ENCODE measurements around the gene DIS3L. TPM values are rescaled to one million over a fixed set of nuclear protein-coding genes. Genes with fewer than 3 reads are reported as not detected.

The DIS3L gene
- total RNA-seq, 1 donor from 2014 or later = 27.2 TPM

DNA sequence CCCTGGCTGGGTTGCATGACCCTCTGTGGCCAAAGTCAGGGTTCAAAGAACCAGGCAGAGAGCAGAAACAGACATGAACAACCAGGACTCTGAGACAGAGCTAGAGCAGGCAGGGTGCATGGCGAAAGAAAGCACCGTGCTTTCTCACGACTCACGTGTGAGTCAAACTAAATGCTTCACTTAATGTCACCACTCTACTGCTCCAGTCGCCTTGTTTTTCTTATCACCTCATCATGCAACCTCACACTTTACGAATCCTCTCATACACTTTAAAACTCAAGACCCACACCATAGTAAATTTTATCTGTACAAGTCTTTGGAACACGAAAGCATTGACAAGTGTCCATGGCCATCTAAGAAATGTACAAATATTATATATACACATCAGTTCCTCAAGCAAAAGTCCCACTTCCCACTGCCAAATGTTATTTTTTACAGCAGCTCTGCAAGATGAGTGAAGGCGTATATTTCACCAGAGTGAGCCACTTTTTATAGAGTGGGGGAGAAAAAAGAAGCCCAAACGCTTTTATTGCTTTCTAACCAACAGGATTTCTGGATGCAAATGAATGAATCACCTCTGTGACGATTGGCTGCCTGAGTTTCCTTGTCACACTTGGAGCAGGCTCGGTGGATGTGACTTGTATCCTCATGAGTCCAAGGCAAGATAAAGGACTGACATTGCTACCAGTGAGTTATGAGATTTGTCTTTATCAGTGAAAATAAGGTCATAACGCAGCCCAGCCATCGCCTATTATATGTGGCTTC is 23.9 kb upstream of the DIS3L start:
- Mint-ChIP-seq H3K27me3 (peaks cover 4% of the 10 kb centered on the region), H3K36me3 (ENCODE audit: low read depth) (no peaks in the 10 kb centered on the region), H3K9me3 (no peaks in the 10 kb centered on the region), H3K4me1 (peaks cover 5% of the 10 kb centered on the region), H3K27ac (no peak overlapping the region), H3K4me3 (no peak overlapping the region)
- CTCF ChIA-PET = no interaction called here
- ATAC-seq (ENCODE audit: low read depth) (no peak), DNase-seq (no peak)
- intact Hi-C loops (cut with micrococcal nuclease) = no loop called here
- no peak for TF ChIP-seq CTCF (IDR thresholded peaks at IDR 0.05)
- POLR2A ChIA-PET = no interaction called here

GRCh38 chr15:66270932-66271331 is 22.4 kb upstream of the DIS3L start:
- no peak for DNase-seq
- Mint-ChIP-seq H3K9me3 (no peaks in the 10 kb centered on the region), H3K27me3 (peaks cover 4% of the 10 kb centered on the region), H3K27ac (no peak overlapping the region), H3K4me3 (no peak overlapping the region), H3K4me1 (peaks cover 5% of the 10 kb centered on the region), H3K36me3 (ENCODE audit: low read depth) (no peaks in the 10 kb centered on the region)
- intact Hi-C loops (cut with micrococcal nuclease) = no loop called here
- TF ChIP-seq CTCF (IDR thresholded peaks at IDR 0.05) = no peak
- ATAC-seq (ENCODE audit: low read depth) = no peak
- ChIA-PET CTCF (no interaction called here), POLR2A (no interaction called here)

- ChIA-PET POLR2A (no interaction called here), CTCF (no interaction called here)
- intact Hi-C loops (cut with micrococcal nuclease) = no loop called here
- peaks cover 5% of the 10 kb centered on the region for H3K4me1 Mint-ChIP-seq
- H3K27me3 Mint-ChIP-seq = no peaks in the 10 kb centered on the region
- H3K36me3 Mint-ChIP-seq (ENCODE audit: low read depth) = no peaks in the 10 kb centered on the region
- H3K9me3 Mint-ChIP-seq = no peaks in the 10 kb centered on the region
- no peak for TF ChIP-seq CTCF (IDR thresholded peaks at IDR 0.05)
- ATAC-seq (ENCODE audit: low read depth) = no peak
- H3K27ac Mint-ChIP-seq = no peak overlapping the region
- no peak overlapping the region for H3K4me3 Mint-ChIP-seq
- no peak for DNase-seq
Observed at GRCh38 chr15:66275352-66275751, 18.0 kb upstream of the DIS3L start.

DNA sequence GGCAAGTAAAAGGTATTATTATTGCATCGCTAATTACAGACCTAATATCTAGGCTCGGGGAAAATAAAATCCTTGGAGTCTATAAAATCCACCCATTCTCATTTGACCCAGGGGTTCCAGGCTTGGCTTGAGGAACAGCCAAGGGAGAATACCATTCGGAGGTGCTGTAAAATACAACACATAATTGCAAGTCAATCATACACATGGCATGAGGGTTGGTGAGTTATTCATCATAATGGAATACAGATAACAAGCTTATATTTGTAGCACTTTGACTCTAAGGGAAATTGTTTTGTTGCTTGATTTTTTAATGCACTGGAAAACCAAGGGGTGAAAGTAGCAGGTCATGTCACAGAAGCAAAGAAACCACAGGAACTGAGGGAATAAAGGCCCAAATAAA is 16.8 kb upstream of the DIS3L start:
- intact Hi-C loops (cut with micrococcal nuclease) = no loop called here
- CTCF ChIA-PET = no interaction called here

DNA sequence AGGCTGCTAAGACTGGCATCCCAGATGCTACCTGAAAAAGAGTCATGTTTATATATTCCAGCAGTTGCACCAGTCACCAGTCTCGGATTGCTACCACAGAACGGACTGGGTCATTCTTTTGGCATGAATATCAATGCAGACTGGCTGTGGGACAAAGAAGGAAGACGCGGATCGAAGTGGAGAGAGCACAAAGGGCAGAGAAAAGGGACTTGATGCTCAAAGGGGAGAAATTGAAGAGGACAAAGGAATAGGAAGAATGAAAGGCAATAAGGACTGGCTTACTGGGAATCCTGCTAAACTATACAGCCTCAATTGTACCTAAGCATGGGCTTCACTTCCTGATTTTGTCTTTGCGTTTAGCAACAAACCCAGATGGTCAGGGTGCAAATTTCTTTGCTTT is 15.3 kb upstream of the DIS3L start:
- POLR2A ChIA-PET = no interaction called here

More for the DNA sequence above, 16.8 kb upstream of the DIS3L start:
- TF ChIP-seq CTCF (IDR thresholded peaks at IDR 0.05) = no peak
- DNase-seq = no peak
- H3K27ac Mint-ChIP-seq = no peak overlapping the region
- peaks cover 5% of the 10 kb centered on the region for H3K4me1 Mint-ChIP-seq
- no peak overlapping the region for H3K4me3 Mint-ChIP-seq
- H3K36me3 Mint-ChIP-seq (ENCODE audit: low read depth) = no peaks in the 10 kb centered on the region
- no peaks in the 10 kb centered on the region for H3K9me3 Mint-ChIP-seq
- ATAC-seq (ENCODE audit: low read depth) = no peak
- no peaks in the 10 kb centered on the region for H3K27me3 Mint-ChIP-seq
- POLR2A ChIA-PET = no interaction called here

More for the DNA sequence above, 15.3 kb upstream of the DIS3L start:
- ATAC-seq (ENCODE audit: low read depth) (no peak), DNase-seq (no peak)
- CTCF ChIA-PET = no interaction called here
- Mint-ChIP-seq H3K27ac (no peak overlapping the region), H3K27me3 (no peaks in the 10 kb centered on the region), H3K36me3 (ENCODE audit: low read depth) (no peaks in the 10 kb centered on the region), H3K4me1 (peaks cover 5% of the 10 kb centered on the region), H3K9me3 (no peaks in the 10 kb centered on the region), H3K4me3 (no peak overlapping the region)
- intact Hi-C loops (cut with micrococcal nuclease) = no loop called here
- no peak for TF ChIP-seq CTCF (IDR thresholded peaks at IDR 0.05)

Measured in activated B cell treated with CpG ODN at 0.5 μM for 24 hours (primary cell).